MM.1S (cell line): Measurements from ENCODE around the gene CSNK1D.

Experiments used
- CTCF ChIP-seq: fragments of 300-600 bp; sonication (generic); IDR thresholded peaks from 2 replicates; pipeline ENCODE4 v1.5.1; 2016; ENCODE audit warnings: antibody characterized with exemption, low read length, mixed read lengths
- EZH2 ChIP-seq: fragments of 300-600 bp; sonication (generic); optimal IDR thresholded peaks from 2 replicates; pipeline ENCODE3; 2017; ENCODE audit warnings: low read depth, mild to moderate bottlenecking, antibody characterized with exemption, low read length, mixed read lengths
- EZH2phosphoT487 ChIP-seq: fragments of 300-600 bp; sonication (generic); IDR thresholded peaks from 2 replicates; pipeline ENCODE4 v1.6.1; 2018; ENCODE audit warnings: antibody characterized with exemption, low read length

GRCh38 chr17:82203920-82204319 lies 69.6 kb downstream of the CSNK1D start:
- TF ChIP-seq CTCF (no peak), EZH2 (no peak), EZH2phosphoT487 (no peak)
